D721Med (cell line): ENCODE measurements around the gene NOP56.

ENCODE experiments used
- DNase-seq: peaks from one replicate; pipeline ENCODE4 v3.0.0; 2011; ENCODE audit warnings: low spot score; ENCODE audit not compliant: insufficient read length
- FAIRE-seq: peaks from 2 replicates; lab custom pipeline; 2011; peaks lifted over from hg19 to GRCh38; lab: Jason Lieb, UNC
- TF ChIP-seq, protein P1 (sequence below): IDR thresholded peaks from 2 replicates; pipeline ENCODE4 v1.5.1; 2012; ENCODE audit warnings: mild to moderate bottlenecking, control low read depth; ENCODE audit not compliant: insufficient read depth; ENCODE audit errors: missing control alignments

The NOP56 gene

DNA sequence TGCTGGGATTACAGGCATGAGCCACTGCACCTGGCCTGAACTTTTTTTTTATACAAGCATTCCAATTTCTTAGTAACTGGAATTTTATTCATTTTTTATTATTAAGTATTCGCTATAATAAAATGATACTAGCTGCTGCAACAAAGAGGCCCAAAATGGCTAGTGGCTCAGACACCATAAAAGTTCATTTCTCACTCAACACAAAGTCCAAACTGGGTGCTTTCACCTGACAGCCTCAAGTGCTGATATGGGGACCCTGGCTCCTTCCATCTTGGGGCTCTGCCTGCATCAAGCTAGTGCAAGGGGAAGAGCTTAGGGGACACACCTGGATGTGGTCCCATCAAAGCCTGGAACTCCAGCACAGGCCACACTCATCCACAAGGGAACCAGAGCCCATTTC is 12.2 kb upstream of the NOP56 start:
- no peak for FAIRE-seq
- TF ChIP-seq, protein P1, sequence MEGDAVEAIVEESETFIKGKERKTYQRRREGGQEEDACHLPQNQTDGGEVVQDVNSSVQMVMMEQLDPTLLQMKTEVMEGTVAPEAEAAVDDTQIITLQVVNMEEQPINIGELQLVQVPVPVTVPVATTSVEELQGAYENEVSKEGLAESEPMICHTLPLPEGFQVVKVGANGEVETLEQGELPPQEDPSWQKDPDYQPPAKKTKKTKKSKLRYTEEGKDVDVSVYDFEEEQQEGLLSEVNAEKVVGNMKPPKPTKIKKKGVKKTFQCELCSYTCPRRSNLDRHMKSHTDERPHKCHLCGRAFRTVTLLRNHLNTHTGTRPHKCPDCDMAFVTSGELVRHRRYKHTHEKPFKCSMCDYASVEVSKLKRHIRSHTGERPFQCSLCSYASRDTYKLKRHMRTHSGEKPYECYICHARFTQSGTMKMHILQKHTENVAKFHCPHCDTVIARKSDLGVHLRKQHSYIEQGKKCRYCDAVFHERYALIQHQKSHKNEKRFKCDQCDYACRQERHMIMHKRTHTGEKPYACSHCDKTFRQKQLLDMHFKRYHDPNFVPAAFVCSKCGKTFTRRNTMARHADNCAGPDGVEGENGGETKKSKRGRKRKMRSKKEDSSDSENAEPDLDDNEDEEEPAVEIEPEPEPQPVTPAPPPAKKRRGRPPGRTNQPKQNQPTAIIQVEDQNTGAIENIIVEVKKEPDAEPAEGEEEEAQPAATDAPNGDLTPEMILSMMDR = no peak
- DNase-seq = no peak

DNA sequence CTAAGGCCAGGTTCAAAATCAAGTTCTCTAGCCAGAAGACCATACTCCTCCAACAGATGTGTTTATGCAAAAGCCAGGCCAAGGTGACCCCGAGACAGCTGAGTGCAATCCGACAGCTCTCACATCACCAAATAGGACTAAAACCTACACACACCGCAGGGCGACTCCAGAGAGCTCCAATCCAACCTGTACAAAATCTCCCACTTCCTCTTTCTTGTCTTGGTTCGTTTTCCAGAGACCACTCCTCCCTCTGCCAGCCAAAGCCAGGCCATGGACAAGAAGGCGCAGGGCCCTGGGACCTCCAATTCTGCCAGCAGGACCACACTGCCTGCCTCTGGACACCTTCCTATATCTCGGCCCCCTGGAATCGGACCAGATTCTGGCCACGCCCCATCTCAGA is 11.5 kb upstream of the NOP56 start:
- TF ChIP-seq, protein P1 = no peak
- no peak for DNase-seq
- FAIRE-seq = no peak

DNA sequence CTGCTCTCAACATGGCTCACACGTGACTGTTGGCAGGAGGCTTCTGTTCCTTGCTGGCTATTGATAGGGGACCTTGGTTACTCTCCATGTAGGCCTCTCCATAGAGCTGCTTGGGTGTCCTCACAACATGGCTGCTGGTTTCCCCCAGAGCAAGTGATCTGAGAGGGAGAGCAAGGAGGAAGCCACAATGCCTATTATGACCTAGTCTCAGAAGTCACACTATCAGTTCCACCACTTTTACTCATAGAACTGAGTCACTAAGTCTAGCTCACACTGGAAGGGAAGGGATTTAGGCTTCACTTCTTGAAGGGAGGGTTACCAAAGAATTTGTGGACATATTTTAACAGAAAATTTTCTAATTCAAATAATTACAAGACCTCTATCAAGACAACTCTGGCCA is 8.7 kb upstream of the NOP56 start:
- no peak for DNase-seq
- FAIRE-seq = no peak
- TF ChIP-seq, protein P1 = no peak

DNA sequence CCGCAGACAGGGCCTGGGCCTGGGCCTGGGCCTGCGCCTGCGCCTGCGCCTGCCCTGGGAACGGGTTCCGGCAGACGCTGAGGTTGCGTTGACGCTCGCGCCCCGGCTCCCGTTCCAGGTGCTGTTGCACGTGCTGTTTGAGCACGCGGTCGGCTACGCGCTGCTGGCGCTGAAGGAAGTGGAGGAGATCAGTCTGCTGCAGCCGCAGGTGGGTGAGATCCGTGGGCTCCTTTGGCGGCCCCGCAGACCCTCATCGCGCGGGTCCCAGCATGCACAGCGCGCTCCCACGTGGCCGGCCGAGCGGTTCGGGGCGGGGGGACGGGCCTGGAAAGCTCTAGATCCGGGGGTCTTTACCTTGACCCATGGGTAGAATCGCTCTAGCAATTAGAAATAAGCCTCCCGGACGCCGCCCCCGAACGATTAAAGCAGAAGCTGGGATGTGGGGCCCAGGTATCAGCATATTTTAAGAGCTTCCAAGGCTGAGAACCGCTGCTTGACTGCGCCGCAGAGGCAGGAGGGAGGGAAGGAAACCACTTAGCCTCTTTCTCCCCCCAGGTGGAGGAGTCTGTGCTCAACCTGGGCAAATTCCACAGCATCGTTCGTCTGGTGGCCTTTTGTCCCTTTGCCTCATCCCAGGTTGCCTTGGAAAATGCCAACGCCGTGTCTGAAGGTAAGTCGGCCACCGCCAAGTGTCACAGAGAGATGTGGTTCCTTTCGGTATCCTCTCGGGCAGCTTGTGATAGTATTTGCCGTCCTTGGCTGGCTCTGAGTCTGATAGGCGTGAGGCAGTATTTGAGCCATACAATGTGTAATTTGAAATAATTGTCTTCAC is 508 bp downstream of the NOP56 start:
- TF ChIP-seq, protein P1 = no peak
- FAIRE-seq (no peak), DNase-seq (no peak)

DNA sequence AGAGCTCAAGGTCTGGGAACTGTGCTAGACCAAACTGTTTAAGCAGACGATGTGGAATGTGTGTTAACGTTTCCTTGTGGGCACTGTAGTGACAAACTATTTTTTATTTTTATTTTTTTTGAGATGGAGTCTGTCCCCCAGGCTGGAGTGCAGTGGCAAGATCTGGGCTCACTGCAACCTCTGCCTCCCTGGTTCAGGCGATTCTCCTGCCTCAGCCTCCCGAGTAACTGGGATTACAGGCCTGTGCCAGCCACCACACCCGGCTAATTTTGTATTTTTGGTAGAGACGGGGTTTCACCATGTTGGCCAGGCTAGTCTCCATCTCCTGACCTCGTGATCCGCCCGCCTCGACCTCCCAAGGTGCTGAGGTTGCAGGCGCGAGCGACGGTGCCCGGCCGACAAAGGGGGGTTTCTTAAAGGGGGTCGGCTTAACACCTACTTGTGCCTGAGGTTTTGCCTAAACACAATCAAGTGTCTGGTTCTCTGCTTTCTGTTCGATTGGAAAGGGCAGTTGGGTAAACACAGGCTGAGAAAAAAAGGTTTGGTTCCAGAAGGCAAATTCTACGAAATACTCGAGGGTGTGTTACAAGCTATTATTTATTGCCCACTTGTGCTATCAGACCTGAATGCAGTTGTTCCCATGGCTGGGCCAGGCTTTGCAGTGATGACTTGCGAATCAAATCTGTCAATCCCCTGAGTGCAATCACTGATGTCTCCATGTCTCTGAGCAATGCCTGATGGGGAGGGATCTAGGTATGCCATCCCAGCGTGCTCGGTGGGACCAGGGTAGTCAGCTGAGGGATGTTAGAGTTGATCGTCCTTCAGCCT is 1.3 kb downstream of the NOP56 start:
- no peak for DNase-seq
- TF ChIP-seq, protein P1 = no peak
- FAIRE-seq = no peak

DNA sequence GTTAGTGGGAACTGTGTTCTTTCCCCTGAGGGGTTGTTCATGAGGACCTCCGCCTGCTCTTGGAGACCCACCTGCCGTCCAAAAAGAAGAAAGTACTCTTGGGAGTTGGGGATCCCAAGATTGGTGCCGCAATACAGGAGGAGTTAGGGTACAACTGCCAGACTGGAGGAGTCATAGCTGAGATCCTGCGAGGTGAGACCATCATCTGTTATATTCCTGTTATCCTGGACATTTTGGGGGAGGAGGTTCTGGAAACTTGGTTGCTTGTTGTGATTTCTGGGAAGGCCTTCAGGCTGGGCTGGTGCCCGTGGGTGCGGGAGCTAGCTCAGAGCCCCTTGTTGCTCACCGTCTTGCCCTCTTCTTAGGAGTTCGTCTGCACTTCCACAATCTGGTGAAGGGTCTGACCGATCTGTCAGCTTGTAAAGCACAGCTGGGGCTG is 2.0 kb downstream of the NOP56 start:
- no peak for DNase-seq
- no peak for FAIRE-seq
- TF ChIP-seq, protein P1 = no peak

DNA sequence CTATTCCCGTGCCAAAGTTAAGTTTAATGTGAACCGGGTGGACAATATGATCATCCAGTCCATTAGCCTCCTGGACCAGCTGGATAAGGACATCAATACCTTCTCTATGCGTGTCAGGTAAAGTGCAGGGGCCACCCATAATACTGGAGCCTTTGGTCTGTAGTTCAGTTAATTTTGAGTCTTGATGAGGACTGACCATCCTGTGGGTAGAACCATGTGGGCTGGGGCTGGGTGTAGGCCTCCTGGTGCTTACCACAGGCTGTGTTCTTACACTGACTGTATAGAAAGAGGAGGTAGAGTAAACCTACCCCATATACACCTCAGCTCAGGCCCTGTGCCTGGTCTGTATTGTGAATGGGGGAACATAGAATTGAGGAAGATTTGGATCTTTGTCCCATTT is 2.4 kb downstream of the NOP56 start:
- TF ChIP-seq, protein P1 = no peak
- FAIRE-seq (no peak), DNase-seq (no peak)
